ENCODE data around the gene MAP3K9. TPM values are rescaled to one million over a fixed set of nuclear protein-coding genes. Genes with fewer than 3 reads are reported as not detected.

The MAP3K9 gene
- total and polyA plus RNA-seq, 2 donors from 2014 or later: 1.0 to 8.3 TPM

Other genes with a start within 250 kb of the MAP3K9 start
- gene MED6, start 208.9 kb downstream of the MAP3K9 start, total RNA-seq: 33.0 TPM
- 12.2 TPM for gene MED6, start 208.9 kb downstream of the MAP3K9 start, polyA plus RNA-seq (ENCODE audit: insufficient read depth, low read depth, low replicate concordance)
- gene TTC9, start 167.6 kb downstream of the MAP3K9 start, total RNA-seq: 5.2 TPM
- 2.6 TPM for gene TTC9, start 167.6 kb downstream of the MAP3K9 start, polyA plus RNA-seq (ENCODE audit: insufficient read depth, low read depth, low replicate concordance)
- gene PCNX1, start 97.9 kb upstream of the MAP3K9 start, total RNA-seq: 55.2 TPM
- gene PCNX1, start 97.9 kb upstream of the MAP3K9 start, polyA plus RNA-seq (ENCODE audit: insufficient read depth, low read depth, low replicate concordance): 16.2 TPM

Measured in kidney (tissue), 2 donors.